GM19025 (cell line): Measurements from ENCODE around the gene ITGB2.

Experiments
- ATAC-seq: cut with Tn5 transposase; IDR thresholded peaks from one replicate; pipeline ENCODE4 v1.9.1; 2021; ENCODE audit warnings: mild to moderate bottlenecking, low read depth, moderate library complexity; ENCODE audit not compliant: unreplicated experiment

The ITGB2 gene

GRCh38 chr21:44911384-44912157 is 9.1 kb downstream of the ITGB2 start:
- ATAC-seq: no peak

GRCh38 chr21:44911068-44911383 is 9.7 kb downstream of the ITGB2 start:
- ATAC-seq: no peak

- ATAC-seq: no peak
These were observed 10.3 kb downstream of the ITGB2 start for GRCh38 chr21:44910229-44911067.

GRCh38 chr21:44909719-44910118 is 11.0 kb downstream of the ITGB2 start:
- ATAC-seq: no peak

GRCh38 chr21:44908908-44909307 is 11.8 kb downstream of the ITGB2 start:
- no peak for ATAC-seq

- no peak for ATAC-seq
These were observed 12.5 kb downstream of the ITGB2 start for GRCh38 chr21:44907966-44908895.

GRCh38 chr21:44907225-44907965 is 13.3 kb downstream of the ITGB2 start:
- ATAC-seq: no peak

- no peak for ATAC-seq
These were observed 15.0 kb downstream of the ITGB2 start for GRCh38 chr21:44905728-44906090.

GRCh38 chr21:44905016-44905727 is 15.5 kb downstream of the ITGB2 start:
- no peak for ATAC-seq

GRCh38 chr21:44904141-44904923 is 16.4 kb downstream of the ITGB2 start:
- ATAC-seq: no peak

GRCh38 chr21:44903689-44904088 is 17.0 kb downstream of the ITGB2 start:
- no peak for ATAC-seq

GRCh38 chr21:44903050-44903685 is 17.5 kb downstream of the ITGB2 start:
- no peak for ATAC-seq

GRCh38 chr21:44902268-44903049 is 18.2 kb downstream of the ITGB2 start:
- ATAC-seq: no peak

GRCh38 chr21:44901391-44902074 is 19.2 kb downstream of the ITGB2 start:
- ATAC-seq: no peak

GRCh38 chr21:44900559-44901251 is 20.0 kb downstream of the ITGB2 start:
- no peak for ATAC-seq

- no peak for ATAC-seq
These were observed 20.7 kb downstream of the ITGB2 start for GRCh38 chr21:44899768-44900558.
